ENCODE data around the gene PGA5. TPM values are rescaled to one million over a fixed set of nuclear protein-coding genes. Genes with fewer than 3 reads are reported as not detected.
A peak's percentile ranks its signal among the peaks of the same experiment; 100 is the strongest.

PGA5 gene
- total and polyA plus RNA-seq, 11 donors: 0.04 to 2.2 (median 0.28) TPM; not detected in 4

GRCh38 chr11:61267437-61267841 is 26.5 kb downstream of the PGA5 start:
- ATAC-seq (peak in 1 of 4 donors; percentile 28), DNase-seq (no peak)
- Histone ChIP-seq H3K27me3 (no peaks in the 10 kb centered on the region), H3K4me1 (no peaks in the 10 kb centered on the region), H3K36me3 (no peaks in the 10 kb centered on the region), H3K9me3 (no peaks in the 10 kb centered on the region), H3K27ac (no peak overlapping the region), H3K4me3 (no peak overlapping the region)
- TF ChIP-seq CTCF (IDR thresholded peaks at IDR 0.05) (no peak), POLR2A (IDR thresholded peaks at IDR 0.05) (no peak)
- intact Hi-C loops (cut with DNase I): no loop called here
- WGBS, 4 donors: 46 to 67% (median 58%) methylated on average over 4 to 6 of the region's 6 CpGs

- no peaks in the 10 kb centered on the region for H3K9me3 ChIP-seq
- no peak overlapping the region for H3K27ac ChIP-seq
- H3K27me3 ChIP-seq: no peaks in the 10 kb centered on the region
- TF ChIP-seq POLR2A (IDR thresholded peaks at IDR 0.05): no peak
- TF ChIP-seq CTCF (IDR thresholded peaks at IDR 0.05): no peak
- H3K36me3 ChIP-seq: no peaks in the 10 kb centered on the region
- H3K4me3 ChIP-seq: no peak overlapping the region
- no peak for DNase-seq
- 89 to 96% (median 91%) methylated on average over 8 to 15 of the region's 15 CpGs for WGBS, 4 donors
- intact Hi-C loops (cut with DNase I): no loop called here
- no peaks in the 10 kb centered on the region for H3K4me1 ChIP-seq
- ATAC-seq: no peak
These were observed 27.7 kb downstream of the PGA5 start for GRCh38 chr11:61268588-61269250.

GRCh38 chr11:61270354-61271076 is 29.5 kb downstream of the PGA5 start:
- H3K9me3 ChIP-seq: no peaks in the 10 kb centered on the region
- H3K27me3 ChIP-seq: no peaks in the 10 kb centered on the region
- DNase-seq (no peak), ATAC-seq (no peak)
- TF ChIP-seq CTCF (IDR thresholded peaks at IDR 0.05) (no peak), POLR2A (IDR thresholded peaks at IDR 0.05) (no peak)
- 87 to 95% (median 91%) methylated on average over 7 of the region's 7 CpGs for WGBS, 4 donors
- H3K4me3 ChIP-seq: no peak overlapping the region
- intact Hi-C loops (cut with DNase I): no loop called here
- H3K27ac ChIP-seq: no peak overlapping the region
- H3K4me1 ChIP-seq: no peaks in the 10 kb centered on the region
- no peaks in the 10 kb centered on the region for H3K36me3 ChIP-seq

- intact Hi-C loops (cut with DNase I): no loop called here
- Histone ChIP-seq H3K4me3 (no peak overlapping the region), H3K27ac (no peak overlapping the region), H3K9me3 (no peaks in the 10 kb centered on the region), H3K27me3 (no peaks in the 10 kb centered on the region), H3K4me1 (no peaks in the 10 kb centered on the region), H3K36me3 (no peaks in the 10 kb centered on the region)
- TF ChIP-seq CTCF (IDR thresholded peaks at IDR 0.05): no peak
- TF ChIP-seq POLR2A (IDR thresholded peaks at IDR 0.05): no peak
- ATAC-seq (no peak), DNase-seq (no peak)
- WGBS, 4 donors: 95 to 98% (median 97%) methylated on average over 3 of the region's 3 CpGs
These were observed 31.8 kb downstream of the PGA5 start for GRCh38 chr11:61272731-61273130.
